Ascending aorta (tissue), 2 donors: ENCODE data around the gene ENKD1. TPM values are rescaled to one million over a fixed set of nuclear protein-coding genes. Genes with fewer than 3 reads are reported as not detected.

Experiments used
- DNase-seq, 2 donors: peaks; one replicate each; pipeline ENCODE4 v3.0.0-alpha.2; 2019; ENCODE audit warnings: low spot score in 2 of 2
- H3K27ac ChIP-seq, 2 donors: fragments of 200-600 bp; sonication (generic); one replicate each; pipeline ENCODE4 v1.5.1; 2016 to 2017; ENCODE audit warnings: mild to moderate bottlenecking in 1 of 2
- H3K27me3 ChIP-seq: fragments of 200-600 bp; sonication (generic); one replicate; pipeline ENCODE4 v1.5.1; 2017
- H3K36me3 ChIP-seq, 2 donors: fragments of 200-600 bp; sonication (generic); one replicate each; pipeline ENCODE4 v1.5.1; 2016
- H3K4me1 ChIP-seq, 2 donors: fragments of 200-600 bp; sonication (generic); one replicate each; pipeline ENCODE4 v1.5.1; 2016 to 2017; ENCODE audit warnings: mild to moderate bottlenecking in 1 of 2
- H3K4me3 ChIP-seq, 2 donors: fragments of 200-600 bp; sonication (generic); one replicate each; pipeline ENCODE4 v1.5.1; 2016 to 2017; ENCODE audit warnings: mild to moderate bottlenecking in 1 of 2
- H3K9me3 ChIP-seq, 2 donors: fragments of 200-600 bp; sonication (generic); one replicate each; pipeline ENCODE4 v1.5.1; 2016
- intact Hi-C: fragments of 100-400 bp; cut with DNase I; formaldehyde crosslinking; loops from one replicate; pipeline ENCODE4 v1.15.1; 2023
- total RNA-seq: library from RNA; depleted of rRNA; stranded (reverse); fragments of >200 nt; gene quantifications from one replicate; pipeline ENCODE4 v1.1.0, GENCODE V29; 2016
- TF ChIP-seq, protein P1 (sequence below), 3 experiments: fragments of 200-600 bp in 2 of 3; fragments of 450-650 bp in 1 of 3; sonication (generic) in 2 of 3; IDR thresholded peaks; one replicate each; pipeline ENCODE4 v1.5.1; 2016 to 2019; ENCODE audit warnings: antibody characterized with exemption in 3 of 3, mild to moderate bottlenecking in 1 of 3, moderate library complexity in 1 of 3

Gene ENKD1
- total RNA-seq, 1 donor from 2014 or later, result 42.5 TPM

DNA sequence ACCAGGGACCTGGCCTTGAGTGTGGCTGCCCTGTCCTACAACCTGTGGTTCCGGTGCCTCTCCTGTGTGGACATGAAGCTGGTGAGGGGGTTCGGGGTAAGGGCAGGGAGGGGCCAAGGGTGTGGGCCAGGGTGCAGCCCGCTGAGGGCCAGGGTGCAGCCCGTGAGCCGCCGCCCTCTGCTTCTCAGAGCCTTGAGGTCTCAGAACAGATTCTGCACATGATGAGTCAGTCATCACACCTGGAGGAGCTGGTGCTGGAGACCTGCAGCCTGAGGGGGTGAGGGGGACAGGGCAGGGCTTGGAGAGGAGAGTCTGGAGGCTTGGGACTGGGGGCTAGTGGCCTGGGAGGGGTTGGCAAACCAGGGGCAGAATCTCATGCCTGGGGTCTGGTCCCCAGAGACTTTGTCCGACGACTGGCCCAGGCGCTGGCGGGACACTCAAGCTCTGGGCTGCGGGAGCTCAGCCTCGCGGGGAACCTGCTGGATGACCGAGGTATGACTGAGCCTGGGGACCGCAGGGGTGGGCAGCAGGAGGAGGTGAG lies 19.4 kb downstream of the ENKD1 start:
- TF ChIP-seq, protein P1, sequence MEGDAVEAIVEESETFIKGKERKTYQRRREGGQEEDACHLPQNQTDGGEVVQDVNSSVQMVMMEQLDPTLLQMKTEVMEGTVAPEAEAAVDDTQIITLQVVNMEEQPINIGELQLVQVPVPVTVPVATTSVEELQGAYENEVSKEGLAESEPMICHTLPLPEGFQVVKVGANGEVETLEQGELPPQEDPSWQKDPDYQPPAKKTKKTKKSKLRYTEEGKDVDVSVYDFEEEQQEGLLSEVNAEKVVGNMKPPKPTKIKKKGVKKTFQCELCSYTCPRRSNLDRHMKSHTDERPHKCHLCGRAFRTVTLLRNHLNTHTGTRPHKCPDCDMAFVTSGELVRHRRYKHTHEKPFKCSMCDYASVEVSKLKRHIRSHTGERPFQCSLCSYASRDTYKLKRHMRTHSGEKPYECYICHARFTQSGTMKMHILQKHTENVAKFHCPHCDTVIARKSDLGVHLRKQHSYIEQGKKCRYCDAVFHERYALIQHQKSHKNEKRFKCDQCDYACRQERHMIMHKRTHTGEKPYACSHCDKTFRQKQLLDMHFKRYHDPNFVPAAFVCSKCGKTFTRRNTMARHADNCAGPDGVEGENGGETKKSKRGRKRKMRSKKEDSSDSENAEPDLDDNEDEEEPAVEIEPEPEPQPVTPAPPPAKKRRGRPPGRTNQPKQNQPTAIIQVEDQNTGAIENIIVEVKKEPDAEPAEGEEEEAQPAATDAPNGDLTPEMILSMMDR (IDR thresholded peaks at IDR 0.05), result no peak
- Histone ChIP-seq H3K27ac (no peak overlapping the region), H3K9me3 (no peaks in the 10 kb centered on the region), H3K36me3 (no peaks in the 10 kb centered on the region), H3K27me3 (peaks cover 42% of the 10 kb centered on the region), H3K4me3 (no peak overlapping the region), H3K4me1 (peaks cover 0 to 6% of the 10 kb centered on the region in 2 donors)
- DNase-seq, result no peak
- intact Hi-C loops, result no loop called here

DNA sequence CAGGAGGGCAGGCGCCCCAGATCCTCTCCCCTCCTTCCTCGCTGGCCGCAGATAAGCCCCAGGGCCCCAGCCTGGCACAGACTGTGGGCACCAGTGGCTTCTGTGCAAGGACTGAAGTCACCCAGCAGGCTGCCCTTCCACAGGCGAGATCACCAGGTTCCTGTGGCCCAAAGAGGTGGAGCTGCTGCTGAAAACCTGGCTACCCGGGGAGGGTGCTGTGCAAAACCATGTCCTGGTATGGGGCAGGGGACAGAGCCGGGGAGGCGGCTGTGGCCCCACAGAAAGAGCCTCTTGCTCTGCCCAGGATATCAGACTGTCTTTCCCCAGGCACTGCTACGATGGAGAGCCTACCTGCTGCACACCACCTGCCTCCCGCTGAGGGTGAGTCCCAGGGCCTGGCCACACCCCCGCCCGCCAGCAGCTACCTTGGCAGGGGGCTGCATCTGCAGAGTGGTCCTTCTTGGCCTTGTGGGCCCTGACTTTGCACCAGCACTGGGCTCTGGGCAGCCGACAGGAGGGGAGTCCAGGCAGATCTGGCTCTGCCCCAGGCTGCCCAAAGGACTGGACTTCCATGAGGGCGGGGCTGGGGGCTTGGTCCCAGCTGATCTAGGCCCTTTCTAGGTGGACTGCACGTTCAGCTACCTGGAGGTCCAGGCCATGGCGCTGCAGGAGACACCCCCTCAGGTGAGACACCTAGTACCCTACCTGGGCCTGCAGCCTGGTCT lies 21.0 kb downstream of the ENKD1 start:
- DNase-seq, result no peak
- Histone ChIP-seq H3K27ac (no peak overlapping the region), H3K4me1 (peaks cover 0 to 13% of the 10 kb centered on the region in 2 donors), H3K9me3 (no peaks in the 10 kb centered on the region), H3K4me3 (peak overlapping the region in 1 of 2 donors; percentile 37), H3K27me3 (peaks cover 34% of the 10 kb centered on the region), H3K36me3 (no peaks in the 10 kb centered on the region)
- intact Hi-C loops, result no loop called here
- TF ChIP-seq, protein P1 (IDR thresholded peaks at IDR 0.05), result no peak

DNA sequence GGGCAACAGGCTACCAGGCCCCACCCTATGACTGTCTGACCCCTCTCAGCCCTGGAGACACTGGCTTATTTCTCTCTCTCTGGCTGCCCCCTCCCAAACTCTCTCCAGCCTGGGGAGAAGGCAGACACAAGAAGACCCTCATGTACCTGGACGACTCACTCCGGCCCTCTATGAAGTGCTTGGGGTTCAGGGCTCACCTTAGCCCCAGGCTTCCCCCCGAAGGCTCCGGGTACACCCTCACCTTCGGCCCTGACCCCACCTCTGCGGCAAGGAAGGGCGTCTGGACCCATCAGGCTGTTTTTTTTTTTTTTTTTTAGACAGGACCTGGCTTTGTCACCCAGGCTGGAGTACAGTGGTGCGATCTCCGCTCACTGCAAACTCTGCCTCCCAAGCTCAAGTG lies 22.5 kb downstream of the ENKD1 start:
- Histone ChIP-seq H3K36me3 (peaks cover 4 to 9% of the 10 kb centered on the region in 2 donors), H3K4me1 (peaks cover 0 to 13% of the 10 kb centered on the region in 2 donors), H3K27me3 (peaks cover 33% of the 10 kb centered on the region), H3K4me3 (no peak overlapping the region), H3K27ac (no peak overlapping the region), H3K9me3 (no peaks in the 10 kb centered on the region)
- intact Hi-C loops, result no loop called here
- no peak for DNase-seq
- TF ChIP-seq, protein P1 (IDR thresholded peaks at IDR 0.05), result no peak

DNA sequence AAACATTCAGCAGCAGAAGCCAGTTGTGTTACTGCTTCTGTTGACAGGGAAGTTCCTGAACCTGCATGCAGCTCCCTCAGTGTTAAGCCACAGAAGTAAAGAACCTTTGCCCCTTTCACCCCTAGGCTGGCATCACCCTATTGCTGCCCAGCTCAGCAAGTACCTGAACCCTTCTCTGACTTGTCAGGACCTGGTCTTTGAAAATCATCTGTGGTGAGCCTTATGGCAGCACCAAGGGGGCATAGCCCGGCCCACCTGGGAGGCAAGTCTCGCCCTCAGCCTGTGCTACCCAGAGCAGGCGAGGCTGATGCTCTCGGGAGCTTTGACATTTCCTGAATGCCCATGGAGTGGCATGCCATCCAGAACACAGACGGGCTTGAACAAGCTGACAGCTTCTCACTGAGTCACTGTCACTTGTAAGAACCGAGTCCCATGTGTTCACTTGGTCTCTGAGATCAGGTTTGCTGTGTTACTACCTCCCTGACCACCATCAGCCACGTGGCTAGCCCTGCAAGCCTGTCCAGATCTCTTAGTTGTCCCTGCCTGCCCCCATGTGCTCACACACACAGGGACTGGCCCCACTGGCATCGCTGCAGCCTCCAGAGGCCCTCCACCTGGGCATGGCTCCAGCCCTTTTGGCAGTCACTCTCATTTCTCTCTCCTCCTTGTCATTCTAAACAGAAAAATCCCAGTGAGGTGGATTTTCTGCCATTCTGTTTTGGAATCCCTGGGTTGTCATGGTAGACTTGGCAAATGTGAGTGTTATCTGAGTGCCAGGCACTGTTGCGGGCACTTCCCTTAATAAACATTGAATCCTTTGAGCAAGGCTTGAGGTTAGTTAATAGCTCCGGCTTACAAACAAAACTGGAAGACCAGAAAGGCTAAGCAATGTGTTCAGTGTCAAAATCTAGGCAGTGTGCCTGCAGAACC lies 24.5 kb downstream of the ENKD1 start:
- H3K4me3 ChIP-seq, result no peak overlapping the region
- H3K4me1 ChIP-seq, result peaks cover 0 to 13% of the 10 kb centered on the region in 2 donors
- peaks cover 14 to 29% of the 10 kb centered on the region in 2 donors for H3K36me3 ChIP-seq
- TF ChIP-seq, protein P1 (IDR thresholded peaks at IDR 0.05), result no peak
- DNase-seq, result peak; percentile 17 to 79
- no peaks in the 10 kb centered on the region for H3K9me3 ChIP-seq
- no peak overlapping the region for H3K27ac ChIP-seq
- intact Hi-C loops, result no loop called here
- peaks cover 21% of the 10 kb centered on the region for H3K27me3 ChIP-seq

DNA sequence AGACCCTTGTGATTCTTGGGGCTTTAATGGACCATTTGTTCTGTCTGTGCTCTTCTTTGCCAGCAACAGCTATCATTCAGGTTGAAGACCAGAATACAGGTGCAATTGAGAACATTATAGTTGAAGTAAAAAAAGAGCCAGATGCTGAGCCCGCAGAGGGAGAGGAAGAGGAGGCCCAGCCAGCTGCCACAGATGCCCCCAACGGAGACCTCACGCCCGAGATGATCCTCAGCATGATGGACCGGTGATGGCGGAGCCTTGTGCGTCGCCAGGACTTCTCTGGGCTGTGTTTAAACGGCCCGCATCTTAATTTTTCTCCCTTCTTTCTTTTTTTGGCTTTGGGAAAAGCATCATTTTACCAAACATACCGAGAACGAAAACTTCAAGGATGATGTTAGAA lies 28.9 kb downstream of the ENKD1 start:
- no peak overlapping the region for H3K4me3 ChIP-seq
- TF ChIP-seq, protein P1 (IDR thresholded peaks at IDR 0.05), result no peak
- H3K9me3 ChIP-seq, result no peaks in the 10 kb centered on the region
- intact Hi-C loops, result no loop called here
- H3K27ac ChIP-seq, result no peak overlapping the region
- peaks cover 0 to 8% of the 10 kb centered on the region in 2 donors for H3K4me1 ChIP-seq
- H3K27me3 ChIP-seq, result no peaks in the 10 kb centered on the region
- DNase-seq, result no peak
- H3K36me3 ChIP-seq, result peaks cover 43 to 68% of the 10 kb centered on the region in 2 donors
